Fibroblast of lung (primary cell): ENCODE results near the gene XYLT1. TPM values are rescaled to one million over a fixed set of nuclear protein-coding genes. Genes with fewer than 3 reads are reported as not detected.

ENCODE experiments used
- DNase-seq, 2 donors: peaks; one replicate each; pipeline versions ENCODE4 v3.0.0 to v3.0.0-alpha.2; 2010; ENCODE audit warnings: low read depth in 2 of 2
- H2AFZ ChIP-seq: 2 replicates; pipeline ENCODE4 v1.5.1; 2012; ENCODE audit warnings: low read length, control low read depth, inconsistent platforms
- H3K27ac ChIP-seq: 2 replicates; pipeline ENCODE4 v1.5.1; 2011; ENCODE audit warnings: low read length, control low read depth; ENCODE audit not compliant: insufficient read depth
- H3K27me3 ChIP-seq: 2 replicates; pipeline ENCODE4 v1.5.1; 2011; ENCODE audit warnings: mild to moderate bottlenecking, low read length; ENCODE audit not compliant: control insufficient read depth, insufficient read depth
- H3K36me3 ChIP-seq: 2 replicates; pipeline ENCODE4 v1.5.1; 2011; ENCODE audit warnings: low read length; ENCODE audit not compliant: control insufficient read depth, insufficient read depth
- H3K4me1 ChIP-seq: 2 replicates; pipeline ENCODE4 v1.5.1; 2011; ENCODE audit warnings: low read length; ENCODE audit not compliant: control insufficient read depth, insufficient read depth; ENCODE audit errors: extremely low read depth
- H3K4me2 ChIP-seq: 2 replicates; pipeline ENCODE4 v1.5.1; 2011; ENCODE audit warnings: low read length, control low read depth; ENCODE audit not compliant: insufficient read depth; ENCODE audit errors: extremely low read depth
- H3K4me3 ChIP-seq, 4 experiments: fragments of 200-600 bp in 1 of 4; sonication (generic) in 1 of 4; replicated peaks in 1 of 4; 2 replicates each; pipeline ENCODE4 v1.5.1; 2011 to 2016; ENCODE audit warnings: low read length in 4 of 4, low read depth in 3 of 4, mild to moderate bottlenecking in 3 of 4, control low read depth in 2 of 4, inconsistent platforms in 1 of 4, mixed read lengths in 1 of 4; ENCODE audit not compliant: insufficient read depth in 1 of 4; ENCODE audit errors: control extremely low read depth in 1 of 4
- H3K79me2 ChIP-seq: 2 replicates; pipeline ENCODE4 v1.5.1; 2012; ENCODE audit warnings: mild to moderate bottlenecking, low read length, inconsistent platforms; ENCODE audit not compliant: control insufficient read depth, insufficient read depth
- H3K9ac ChIP-seq: 2 replicates; pipeline ENCODE4 v1.5.1; 2011; ENCODE audit warnings: mild to moderate bottlenecking, low read length, control low read depth; ENCODE audit not compliant: insufficient read depth
- H3K9me3 ChIP-seq: 2 replicates; pipeline ENCODE4 v1.5.1; 2012; ENCODE audit warnings: low read depth, low read length; ENCODE audit not compliant: control insufficient read depth, insufficient read depth
- H4K20me1 ChIP-seq: 2 replicates; pipeline ENCODE4 v1.5.1; 2011; ENCODE audit warnings: low read length; ENCODE audit not compliant: control insufficient read depth, insufficient read depth; ENCODE audit errors: extremely low read depth
- CTCF ChIP-seq, 2 donors: IDR thresholded peaks in 1 of 2; conservative IDR thresholded peaks in 1 of 2; 1 replicate in 1 of 2; 2 replicates in 1 of 2; pipeline ENCODE4 v1.5.1; 2011 to 2012; ENCODE audit warnings: low read length in 2 of 2, control low read depth in 1 of 2, inconsistent platforms in 1 of 2, low read depth in 1 of 2, mild to moderate bottlenecking in 1 of 2
- EZH2 ChIP-seq: IDR thresholded peaks from 2 replicates; pipeline ENCODE4 v1.5.1; 2012; ENCODE audit warnings: low read length, control low read depth, mild to moderate bottlenecking; ENCODE audit errors: missing control alignments
- polyA plus RNA-seq, 2 donors: library from polyadenylated mRNA; depleted of rRNA in 1 of 2; stranded (reverse) in 1 of 2; unstranded in 1 of 2; fragments of >200 nt; gene quantifications; 2 replicates each; pipeline ENCODE4 v1.2.1, GENCODE V29; 2011 to 2012; ENCODE audit warnings: missing spikeins in 1 of 2
- total RNA-seq: library from RNA; depleted of rRNA; stranded (reverse); fragments of >200 nt; gene quantifications from 2 replicates; pipeline ENCODE4 v1.2.1, GENCODE V29; 2014

XYLT1 gene
- total and polyA plus RNA-seq, 2 donors (not counting 1 experiment from before 2014, with no cell fraction given), result 9.3 to 21.8 TPM

DNA sequence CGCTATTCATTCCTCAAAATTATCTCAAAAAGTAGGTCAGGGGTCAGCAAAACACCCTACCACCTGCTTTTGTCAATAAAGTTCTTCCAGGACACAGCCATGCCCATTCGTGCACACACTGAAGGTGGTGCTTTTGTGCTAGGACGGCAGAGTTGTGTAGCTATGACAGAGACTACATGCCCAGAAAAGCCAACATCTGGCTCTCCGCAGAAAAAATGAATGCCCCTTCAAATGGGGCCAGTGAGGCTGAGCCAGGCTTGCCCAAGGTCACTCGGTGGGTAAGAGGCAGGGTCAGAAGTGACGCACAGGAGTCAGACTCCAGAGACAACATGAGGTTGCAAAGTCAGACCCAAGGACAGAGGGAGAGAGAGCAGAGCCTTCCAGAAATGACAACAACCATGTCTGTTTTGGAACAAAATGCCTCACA is 200.1 kb downstream of the XYLT1 start:
- Histone ChIP-seq H3K36me3 (no peaks in the 10 kb centered on the region), H3K4me3 (no peak overlapping the region), H3K9ac (no peak overlapping the region), H2AFZ (no peak overlapping the region), H4K20me1 (no peaks in the 10 kb centered on the region), H3K27ac (no peak overlapping the region), H3K4me1 (peaks cover 6% of the 10 kb centered on the region), H3K9me3 (no peaks in the 10 kb centered on the region), H3K27me3 (no peaks in the 10 kb centered on the region), H3K79me2 (no peaks in the 10 kb centered on the region), H3K4me2 (no peak overlapping the region)
- TF ChIP-seq CTCF (conservative IDR thresholded peaks at IDR 0.05 in 1 of 2, IDR thresholded peaks at IDR 0.05 in 1 of 2; ENCODE audit: low read depth in 1 of 2, low read length in 2 of 2), result no peak
- TF ChIP-seq EZH2, result no peak
- no peak for DNase-seq

DNA sequence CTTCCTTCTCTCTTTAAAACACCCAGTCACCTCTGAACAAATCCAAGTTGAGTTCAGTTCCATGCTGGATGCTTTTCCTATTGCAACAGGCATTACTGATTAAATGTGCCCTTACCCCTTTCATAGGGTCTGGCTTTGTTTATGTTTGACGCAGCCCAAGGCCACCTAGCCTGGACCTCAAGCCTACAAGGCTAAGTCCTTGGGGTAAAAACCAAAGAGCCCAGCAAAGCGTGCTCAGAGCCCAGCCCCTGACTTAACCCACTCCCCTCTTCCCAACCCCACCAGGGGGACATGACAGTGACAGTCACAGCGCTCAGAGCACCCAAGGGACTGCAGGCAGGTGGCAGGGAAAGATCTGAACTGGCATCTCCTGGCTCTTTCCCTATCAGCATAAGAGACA is 200.6 kb downstream of the XYLT1 start:
- H3K36me3 ChIP-seq, result no peaks in the 10 kb centered on the region
- H3K4me3 ChIP-seq, result no peak overlapping the region
- no peak overlapping the region for H3K9ac ChIP-seq
- DNase-seq, result no peak
- H2AFZ ChIP-seq, result no peak overlapping the region
- no peak overlapping the region for H3K27ac ChIP-seq
- H3K27me3 ChIP-seq, result no peaks in the 10 kb centered on the region
- TF ChIP-seq CTCF (conservative IDR thresholded peaks at IDR 0.05 in 1 of 2, IDR thresholded peaks at IDR 0.05 in 1 of 2; ENCODE audit: low read depth in 1 of 2, low read length in 2 of 2), result no peak
- no peak for TF ChIP-seq EZH2
- no peaks in the 10 kb centered on the region for H4K20me1 ChIP-seq
- H3K9me3 ChIP-seq, result no peaks in the 10 kb centered on the region
- no peak overlapping the region for H3K4me2 ChIP-seq
- no peaks in the 10 kb centered on the region for H3K79me2 ChIP-seq
- peaks cover 6% of the 10 kb centered on the region for H3K4me1 ChIP-seq

GRCh38 chr16:17269439-17269838 is 201.3 kb downstream of the XYLT1 start:
- Histone ChIP-seq H3K36me3 (no peaks in the 10 kb centered on the region), H3K9ac (no peak overlapping the region), H4K20me1 (no peaks in the 10 kb centered on the region), H3K4me1 (peaks cover 6% of the 10 kb centered on the region), H3K27ac (no peak overlapping the region), H3K4me3 (no peak overlapping the region), H3K4me2 (no peak overlapping the region), H3K27me3 (no peaks in the 10 kb centered on the region), H3K79me2 (no peaks in the 10 kb centered on the region), H2AFZ (no peak overlapping the region), H3K9me3 (no peaks in the 10 kb centered on the region)
- TF ChIP-seq CTCF (conservative IDR thresholded peaks at IDR 0.05 in 1 of 2, IDR thresholded peaks at IDR 0.05 in 1 of 2; ENCODE audit: low read depth in 1 of 2, low read length in 2 of 2), result no peak
- TF ChIP-seq EZH2, result no peak
- DNase-seq, result peak; percentile 18 to 36
